Loucy (cell line): ENCODE data around the gene SLC2A5.
"Not testable (repeated sequence)": the region's sequence is repeated elsewhere in the genome, so short reads cannot be mapped to it uniquely, and the experiment has no call there.

Source experiments
- H2AFZ ChIP-seq: fragments of 200-600 bp; sonication (generic); 2 replicates; pipeline ENCODE4 v1.6.0; 2016; ENCODE audit warnings: antibody characterized with exemption, mild to moderate bottlenecking, low read length, moderate library complexity
- H3F3A ChIP-seq: fragments of 200-600 bp; 2 replicates; pipeline ENCODE4 v1.6.0; 2016; ENCODE audit warnings: antibody characterized with exemption, low read depth, mild to moderate bottlenecking
- H3K27me3 ChIP-seq: fragments of 200-600 bp; sonication (generic); 2 replicates; pipeline ENCODE4 v1.6.1; 2014; ENCODE audit warnings: low read length, mild to moderate bottlenecking; ENCODE audit not compliant: insufficient read depth, poor library complexity, severe bottlenecking
- H3K36me3 ChIP-seq: fragments of 200-600 bp; sonication (generic); 2 replicates; pipeline ENCODE4 v1.6.1; 2016; ENCODE audit warnings: low read length; ENCODE audit not compliant: insufficient read depth
- H3K4me1 ChIP-seq: fragments of 200-600 bp; sonication (generic); 2 replicates; pipeline ENCODE4 v1.5.1; 2014; ENCODE audit warnings: low read length, mild to moderate bottlenecking; ENCODE audit not compliant: insufficient read depth, poor library complexity, severe bottlenecking
- H3K4me2 ChIP-seq: fragments of 200-600 bp; sonication (generic); 2 replicates; pipeline ENCODE4 v1.6.0; 2014; ENCODE audit warnings: antibody characterized with exemption, low read length, low read depth, mild to moderate bottlenecking; ENCODE audit not compliant: poor library complexity, severe bottlenecking
- H3K4me3 ChIP-seq: fragments of 200-600 bp; sonication (generic); 2 replicates; pipeline ENCODE4 v1.5.1; 2014; ENCODE audit warnings: low read length, mild to moderate bottlenecking, mixed read lengths; ENCODE audit not compliant: poor library complexity, severe bottlenecking
- H3K79me2 ChIP-seq: fragments of 200-600 bp; sonication (generic); 2 replicates; pipeline ENCODE4 v1.6.1; 2014; ENCODE audit warnings: low read length; ENCODE audit not compliant: insufficient read depth
- H3K9ac ChIP-seq: fragments of 200-600 bp; sonication (generic); 2 replicates; pipeline ENCODE4 v1.6.0; 2014; ENCODE audit warnings: mild to moderate bottlenecking, low read depth, low read length, moderate library complexity; ENCODE audit not compliant: poor library complexity, severe bottlenecking
- H3K9me2 ChIP-seq: fragments of 200-600 bp; sonication (generic); replicated peaks from 2 replicates; pipeline ENCODE4 v1.6.1; 2016; ENCODE audit warnings: low read depth, low read length, mixed read lengths
- H3K9me3 ChIP-seq: fragments of 200-600 bp; sonication (generic); 2 replicates; pipeline ENCODE4 v1.6.1; 2014; ENCODE audit warnings: mild to moderate bottlenecking, antibody characterized with exemption, low read length, low read depth; ENCODE audit not compliant: insufficient read depth
- H4K20me1 ChIP-seq: fragments of 200-600 bp; sonication (generic); 2 replicates; pipeline ENCODE4 v1.6.0; 2014; ENCODE audit warnings: antibody characterized with exemption, low read length, mild to moderate bottlenecking; ENCODE audit not compliant: insufficient read depth, poor library complexity, severe bottlenecking
- EZH2phosphoT487 ChIP-seq: fragments of 200-600 bp; IDR thresholded peaks from 2 replicates; pipeline ENCODE4 v1.6.1; 2018; ENCODE audit warnings: antibody characterized with exemption, mild to moderate bottlenecking, moderate library complexity, borderline replicate concordance
- TF ChIP-seq, protein P1 (sequence below): fragments of 200-600 bp; sonication (generic); conservative IDR thresholded peaks from 2 replicates; pipeline ENCODE4 v1.5.1; 2014; ENCODE audit warnings: mild to moderate bottlenecking, antibody characterized with exemption, low read length

The SLC2A5 gene

DNA sequence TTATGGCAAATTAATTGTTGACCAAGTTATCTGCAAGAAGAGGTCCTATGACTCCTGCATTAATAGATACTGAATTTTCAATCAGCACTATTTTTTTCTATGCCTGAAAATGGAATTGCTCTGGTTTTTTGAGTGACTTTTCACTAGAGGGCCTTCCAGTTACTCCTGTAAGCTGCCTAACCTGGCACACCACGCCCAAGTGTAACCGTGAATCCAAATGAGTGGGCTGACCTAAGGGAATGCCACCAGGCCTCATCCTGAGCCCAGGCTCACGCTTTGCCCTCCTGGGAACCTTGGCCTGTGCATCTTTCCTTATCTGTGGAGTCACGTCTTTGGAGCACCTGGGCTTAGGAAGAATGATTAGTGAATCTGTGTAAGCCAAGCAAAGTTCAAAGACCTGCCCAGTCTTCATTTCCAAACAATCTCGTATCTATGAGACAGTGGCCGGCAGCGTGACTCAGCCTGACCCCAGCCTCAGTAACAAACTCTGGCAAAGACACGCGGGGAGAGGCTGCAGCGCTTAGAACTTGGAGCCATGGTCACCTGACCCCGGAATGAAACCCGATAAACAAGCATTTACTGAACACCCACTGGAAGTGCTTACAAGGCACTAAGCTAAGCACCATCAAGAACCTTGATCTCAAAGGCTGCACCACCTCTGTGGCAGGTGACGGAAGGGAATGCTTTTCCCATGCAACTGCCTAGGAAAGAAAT, 75.3 kb downstream of the SLC2A5 start:
- not testable (repeated sequence) for H3F3A ChIP-seq, H2AFZ ChIP-seq, H3K4me1 ChIP-seq, H3K79me2 ChIP-seq, H3K36me3 ChIP-seq, H4K20me1 ChIP-seq, H3K9me3 ChIP-seq, H3K4me3 ChIP-seq, H3K27me3 ChIP-seq, H3K4me2 ChIP-seq, H3K9ac ChIP-seq, H3K9me2 ChIP-seq

DNA sequence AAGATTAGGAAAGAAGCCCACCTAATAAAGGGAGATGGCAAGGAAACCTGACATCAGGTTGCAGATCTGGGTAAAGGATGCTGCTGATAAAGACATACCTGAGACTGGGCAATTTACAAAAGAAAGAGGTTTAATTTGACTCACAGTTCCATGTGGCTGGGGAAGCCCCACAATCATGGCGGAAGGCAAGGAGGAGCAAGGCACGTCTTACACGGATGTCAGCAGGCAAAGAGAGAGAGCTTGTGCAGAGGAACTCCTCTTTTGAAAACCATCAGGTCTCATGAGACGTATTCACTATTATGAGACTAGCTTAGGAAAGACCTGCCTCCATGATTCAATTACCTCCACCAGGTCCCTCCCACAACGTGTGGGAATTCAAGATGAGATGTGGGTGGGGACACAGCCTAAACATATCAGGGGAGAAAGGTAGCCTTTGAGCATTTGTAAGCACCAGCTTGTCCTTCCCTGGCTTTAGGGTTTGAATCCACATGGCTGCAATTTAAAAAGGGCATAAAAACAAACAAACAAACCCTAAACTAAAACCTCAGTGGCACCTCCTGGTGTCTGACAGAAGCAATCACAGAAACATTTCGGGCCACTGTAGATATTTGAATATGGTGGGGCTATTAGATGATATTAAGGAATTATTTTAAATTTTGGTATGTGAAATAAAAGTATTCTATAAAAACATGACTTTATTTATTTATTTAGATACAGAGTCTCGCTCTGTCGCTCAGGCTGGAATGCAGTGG, 76.3 kb downstream of the SLC2A5 start:
- H3K9me3 ChIP-seq, result no peaks in the 10 kb centered on the region
- H3K4me2 ChIP-seq, result no peak overlapping the region
- H3K79me2 ChIP-seq, result no peaks in the 10 kb centered on the region
- no peaks in the 10 kb centered on the region for H3K36me3 ChIP-seq
- 0 out of 2 replicates have a peak overlapping the region, but pooled peaks have one; percentile 26 for H2AFZ ChIP-seq
- no peak overlapping the region for H3K9ac ChIP-seq
- no peak overlapping the region for H3K4me3 ChIP-seq
- H4K20me1 ChIP-seq, result no peaks in the 10 kb centered on the region
- H3F3A ChIP-seq, result no peaks in the 10 kb centered on the region
- no peaks in the 10 kb centered on the region for H3K9me2 ChIP-seq
- TF ChIP-seq, protein P1, sequence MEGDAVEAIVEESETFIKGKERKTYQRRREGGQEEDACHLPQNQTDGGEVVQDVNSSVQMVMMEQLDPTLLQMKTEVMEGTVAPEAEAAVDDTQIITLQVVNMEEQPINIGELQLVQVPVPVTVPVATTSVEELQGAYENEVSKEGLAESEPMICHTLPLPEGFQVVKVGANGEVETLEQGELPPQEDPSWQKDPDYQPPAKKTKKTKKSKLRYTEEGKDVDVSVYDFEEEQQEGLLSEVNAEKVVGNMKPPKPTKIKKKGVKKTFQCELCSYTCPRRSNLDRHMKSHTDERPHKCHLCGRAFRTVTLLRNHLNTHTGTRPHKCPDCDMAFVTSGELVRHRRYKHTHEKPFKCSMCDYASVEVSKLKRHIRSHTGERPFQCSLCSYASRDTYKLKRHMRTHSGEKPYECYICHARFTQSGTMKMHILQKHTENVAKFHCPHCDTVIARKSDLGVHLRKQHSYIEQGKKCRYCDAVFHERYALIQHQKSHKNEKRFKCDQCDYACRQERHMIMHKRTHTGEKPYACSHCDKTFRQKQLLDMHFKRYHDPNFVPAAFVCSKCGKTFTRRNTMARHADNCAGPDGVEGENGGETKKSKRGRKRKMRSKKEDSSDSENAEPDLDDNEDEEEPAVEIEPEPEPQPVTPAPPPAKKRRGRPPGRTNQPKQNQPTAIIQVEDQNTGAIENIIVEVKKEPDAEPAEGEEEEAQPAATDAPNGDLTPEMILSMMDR, result peak; percentile 49
- no peak for TF ChIP-seq EZH2phosphoT487
- no peaks in the 10 kb centered on the region for H3K27me3 ChIP-seq
- H3K4me1 ChIP-seq, result no peaks in the 10 kb centered on the region

DNA sequence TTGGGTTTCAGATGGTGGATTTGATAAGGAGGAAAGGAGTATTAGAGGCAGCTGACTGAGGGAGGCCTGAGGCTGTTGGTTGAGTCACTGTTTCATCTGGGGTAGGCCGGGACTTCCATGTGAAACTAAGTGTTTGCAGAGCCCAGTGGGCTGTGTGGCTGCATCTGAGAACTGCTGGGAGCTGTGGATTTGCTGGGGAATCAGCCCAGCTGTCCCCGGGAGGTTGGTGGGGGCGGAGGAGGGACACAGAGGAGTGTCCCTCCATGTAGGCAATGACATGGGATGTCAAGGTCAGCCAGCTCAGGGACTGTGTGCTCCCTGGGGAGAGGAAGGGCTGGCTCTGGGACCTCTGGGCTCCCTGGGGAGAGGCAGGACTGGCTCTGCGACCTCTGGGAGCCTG, 79.6 kb downstream of the SLC2A5 start:
- no peak for TF ChIP-seq EZH2phosphoT487
- TF ChIP-seq, protein P1, result no peak
- H2AFZ ChIP-seq, result no peak overlapping the region

More for the DNA sequence above, 79.6 kb downstream of the SLC2A5 start:
- no peaks in the 10 kb centered on the region for H3K4me1 ChIP-seq
- H3K36me3 ChIP-seq, result no peaks in the 10 kb centered on the region
- no peaks in the 10 kb centered on the region for H3F3A ChIP-seq
- no peaks in the 10 kb centered on the region for H3K9me2 ChIP-seq
- H3K4me2 ChIP-seq, result no peak overlapping the region
- H3K27me3 ChIP-seq, result no peaks in the 10 kb centered on the region
- no peaks in the 10 kb centered on the region for H3K9me3 ChIP-seq
- no peaks in the 10 kb centered on the region for H3K79me2 ChIP-seq
- H4K20me1 ChIP-seq, result no peaks in the 10 kb centered on the region
- no peak overlapping the region for H3K4me3 ChIP-seq
- no peak overlapping the region for H3K9ac ChIP-seq
